Testis (tissue), 3 donors: ENCODE measurements around the gene OR10D3. TPM values are rescaled to one million over a fixed set of nuclear protein-coding genes. Genes with fewer than 3 reads are reported as not detected.
"Not testable (repeated sequence)": the region's sequence is repeated elsewhere in the genome, so short reads cannot be mapped to it uniquely, and the experiment has no call there.

Source experiments
- DNase-seq: peaks from one replicate; pipeline ENCODE4 v3.0.0-alpha.2; 2019
- H3K27ac ChIP-seq, 2 donors: fragments of 200-600 bp; sonication (generic); one replicate each; pipeline ENCODE4 v1.5.1; 2019
- H3K27me3 ChIP-seq: fragments of 200-600 bp; sonication (generic); one replicate; pipeline ENCODE4 v1.5.1; 2019
- H3K36me3 ChIP-seq: fragments of 200-600 bp; sonication (generic); one replicate; pipeline ENCODE4 v1.5.1; 2017; ENCODE audit warnings: low read depth; ENCODE audit errors: missing control alignments
- H3K4me1 ChIP-seq: fragments of 200-600 bp; sonication (generic); one replicate; pipeline ENCODE4 v1.5.1; 2019
- H3K4me3 ChIP-seq, 2 donors: fragments of 200-600 bp; sonication (generic); one replicate each; pipeline ENCODE4 v1.5.1; 2017 to 2019
- H3K9me3 ChIP-seq: fragments of 200-600 bp; sonication (generic); one replicate; pipeline ENCODE4 v1.5.1; 2017
- CTCF ChIP-seq, 3 experiments: fragments of 450-650 bp in 2 of 3; fragments of 200-600 bp in 1 of 3; sonication (generic) in 1 of 3; IDR thresholded peaks; one replicate each; pipeline ENCODE4 v1.5.1; 2016 to 2019; ENCODE audit warnings: antibody characterized with exemption in 3 of 3, mild to moderate bottlenecking in 2 of 3, moderate library complexity in 1 of 3
- POLR2A ChIP-seq: fragments of 450-650 bp; IDR thresholded peaks from one replicate; pipeline ENCODE4 v1.6.1; 2017; ENCODE audit warnings: antibody characterized with exemption, mild to moderate bottlenecking, moderate library complexity
- WGBS, 2 donors: methylation state at CpG; one replicate each; pipeline ENCODE4 v1.1.5; 2018; 5-methylcytosine and 5-hydroxymethylcytosine counted together
- intact Hi-C: fragments of 100-400 bp; cut with DNase I; formaldehyde crosslinking; loops from one replicate; pipeline ENCODE4 v1.15.1; 2023; ENCODE audit warnings: low total_unique reads
- polyA plus RNA-seq: library from polyadenylated mRNA; stranded (reverse); fragments of 350-450 nt; fragmentation: Illumina TruSeq; extraction: RNeasy Lipid Tissue Mini Kit (QIAGEN cat#74804); gene quantifications from one replicate; pipeline ENCODE4 v1.2.3, GENCODE V29; 2014; ENCODE audit warnings: low read depth, low replicate concordance; ENCODE audit not compliant: insufficient read depth
- total RNA-seq, 2 donors: library from RNA; depleted of rRNA; stranded (reverse); fragments of >200 nt; gene quantifications; one replicate each; pipeline ENCODE4 v1.2.3, GENCODE V29; 2016

OR10D3 gene
- total and polyA plus RNA-seq, 3 donors from 2014 or later: 1.5 to 1.6 TPM; not detected in 1

- Histone ChIP-seq H3K36me3 (no peaks in the 10 kb centered on the region), H3K9me3 (no peaks in the 10 kb centered on the region), H3K4me1 (no peaks in the 10 kb centered on the region), H3K27ac (no peak overlapping the region), H3K27me3 (no peaks in the 10 kb centered on the region), H3K4me3 (no peak overlapping the region)
- intact Hi-C loops: no loop called here
- TF ChIP-seq CTCF (IDR thresholded peaks at IDR 0.05) (no peak), POLR2A (no peak)
- WGBS, 2 donors: 81 to 87% methylated on average over 2 of the region's 2 CpGs
- no peak for DNase-seq
Observed at GRCh38 chr11:124153821-124154220, 29.3 kb upstream of the OR10D3 start.

GRCh38 chr11:124159481-124159880, 23.7 kb upstream of the OR10D3 start:
- intact Hi-C loops: no loop called here
- no peaks in the 10 kb centered on the region for H3K9me3 ChIP-seq
- DNase-seq: no peak
- no peaks in the 10 kb centered on the region for H3K36me3 ChIP-seq
- H3K27ac ChIP-seq: no peak overlapping the region
- peaks cover 8% of the 10 kb centered on the region for H3K4me1 ChIP-seq
- no peak overlapping the region for H3K4me3 ChIP-seq
- no peak for TF ChIP-seq CTCF (IDR thresholded peaks at IDR 0.05)
- H3K27me3 ChIP-seq: no peaks in the 10 kb centered on the region

GRCh38 chr11:124160986-124161385, 22.2 kb upstream of the OR10D3 start:
- H3K36me3 ChIP-seq: no peaks in the 10 kb centered on the region
- no peaks in the 10 kb centered on the region for H3K27me3 ChIP-seq
- H3K4me1 ChIP-seq: peaks cover 8% of the 10 kb centered on the region
- intact Hi-C loops: no loop called here
- 53 to 65% methylated on average over 5 of the region's 5 CpGs for WGBS, 2 donors
- H3K9me3 ChIP-seq: no peaks in the 10 kb centered on the region
- no peak overlapping the region for H3K27ac ChIP-seq
- DNase-seq: peak; percentile 62
- TF ChIP-seq CTCF (IDR thresholded peaks at IDR 0.05) (no peak), POLR2A (no peak)
- no peak overlapping the region for H3K4me3 ChIP-seq

GRCh38 chr11:124167826-124168231, 15.3 kb upstream of the OR10D3 start:
- WGBS, 2 donors: 50 to 63% methylated on average over 6 to 7 of the region's 7 CpGs
- Histone ChIP-seq H3K36me3 (no peaks in the 10 kb centered on the region), H3K27ac (no peak overlapping the region), H3K9me3 (no peaks in the 10 kb centered on the region), H3K4me3 (no peak overlapping the region), H3K4me1 (no peaks in the 10 kb centered on the region), H3K27me3 (no peaks in the 10 kb centered on the region)
- DNase-seq: no peak
- TF ChIP-seq POLR2A (no peak), CTCF (IDR thresholded peaks at IDR 0.05) (no peak)
- intact Hi-C loops: no loop called here

GRCh38 chr11:124168796-124169195, 14.3 kb upstream of the OR10D3 start:
- DNase-seq: no peak
- no peak overlapping the region for H3K4me3 ChIP-seq
- TF ChIP-seq POLR2A: no peak
- TF ChIP-seq CTCF (IDR thresholded peaks at IDR 0.05): no peak
- H3K27ac ChIP-seq: no peak overlapping the region
- no peaks in the 10 kb centered on the region for H3K27me3 ChIP-seq
- intact Hi-C loops: no loop called here
- no peaks in the 10 kb centered on the region for H3K36me3 ChIP-seq
- H3K9me3 ChIP-seq: no peaks in the 10 kb centered on the region
- no peaks in the 10 kb centered on the region for H3K4me1 ChIP-seq

GRCh38 chr11:124170315-124170714, 12.8 kb upstream of the OR10D3 start:
- H3K4me1 ChIP-seq, H3K27ac ChIP-seq, H3K9me3 ChIP-seq, intact Hi-C loops, H3K36me3 ChIP-seq, DNase-seq, H3K27me3 ChIP-seq: not testable (repeated sequence)
- 68 to 71% methylated on average over 5 to 10 of the region's 12 CpGs for WGBS, 2 donors
- H3K4me3 ChIP-seq: peak overlapping the region; percentile 43 to 59
